HCT116 (cell line): ENCODE results near the gene ZPR1. TPM values are rescaled to one million over a fixed set of nuclear protein-coding genes. Genes with fewer than 3 reads are reported as not detected.

Experiments used
- ATAC-seq: fragments of 200-7000 bp; cut with Tn5 transposase; 2 replicates; pipeline ENCODE4 v1.9.1; 2020; ENCODE audit warnings: mild to moderate bottlenecking, moderate library complexity
- BruUV-seq: library from RNA; stranded (reverse); fragments of 400-500 nt; replicated peaks from 2 replicates; lab custom pipeline; 2021; lab: Mats Ljungman, UMichigan
- CTCF ChIA-PET: fragments of 300-600 bp; sonication (Branson Sonifier 250); formaldehyde crosslinking; loops from one replicate; lab custom pipeline; 2021; ENCODE audit warnings: antibody characterized with exemption; lab: Charles Lee
- POLR2A ChIA-PET: fragments of 300-600, 350-600 bp; sonication (Branson Sonifier 250); formaldehyde crosslinking; loops from one replicate; lab custom pipeline; 2021; ENCODE audit warnings: antibody characterized with exemption; lab: Charles Lee
- RAD21 ChIA-PET, 2 experiments: fragments of 300-600 bp; sonication (Branson Sonifier 250); formaldehyde crosslinking; loops; one replicate each; lab custom pipeline; 2023; ENCODE audit warnings: low total read pairs in 2 of 2; ENCODE audit not compliant: uncharacterized antibody in 2 of 2, unreplicated experiment in 2 of 2, low non-redundant PET in 1 of 2; lab: Charles Lee
- DNase-seq: peaks from one replicate; pipeline ENCODE4 v3.0.0-alpha.2; 2010; ENCODE audit warnings: low read depth, low spot score
- H2AFZ ChIP-seq: fragments of 200-600 bp; shearing (Covaris generic), sonication (generic); 2 replicates; pipeline ENCODE4 v1.6.1; 2017; ENCODE audit warnings: low read depth, mixed run types, mixed read lengths, antibody characterized with exemption, low read length; ENCODE audit not compliant: poor library complexity, severe bottlenecking
- H3K27ac ChIP-seq: 2 replicates; pipeline ENCODE4 v1.5.1; 2012; ENCODE audit warnings: low read depth, low read length
- H3K27me3 ChIP-seq: fragments of 200-600 bp; sonication (generic); 2 replicates; pipeline ENCODE4 v1.6.1; 2016; ENCODE audit warnings: mixed run types, low read length, mixed read lengths; ENCODE audit not compliant: insufficient read depth
- H3K36me3 ChIP-seq, 2 experiments: fragments of 200-500 bp in 1 of 2; fragments of 200-600 bp in 1 of 2; sonication (Bioruptor generic) in 1 of 2; sonication (generic) in 1 of 2; 2 replicates each; pipeline versions ENCODE4 v1.5.1 to v1.6.1; 2014 to 2016; ENCODE audit warnings: low read length in 2 of 2, inconsistent platforms in 1 of 2, mixed read lengths in 1 of 2, mixed run types in 1 of 2; ENCODE audit not compliant: insufficient read depth in 2 of 2, control insufficient read depth in 1 of 2
- H3K4me1 ChIP-seq, 2 experiments: fragments of 200-600 bp in 1 of 2; sonication (generic) in 1 of 2; 2 replicates each; pipeline versions ENCODE4 v1.5.1 to v1.6.1; 2012 to 2017; ENCODE audit warnings: low read length in 2 of 2, inconsistent platforms in 1 of 2, mild to moderate bottlenecking in 1 of 2, mixed read lengths in 1 of 2, mixed run types in 1 of 2, moderate library complexity in 1 of 2; ENCODE audit not compliant: insufficient read depth in 2 of 2, control insufficient read depth in 1 of 2
- H3K4me2 ChIP-seq: fragments of 200-600 bp; sonication (generic); 2 replicates; pipeline ENCODE4 v1.6.1; 2017; ENCODE audit warnings: mixed run types, low read length, mixed read lengths
- H3K4me3 ChIP-seq, 2 experiments: fragments of 200-600 bp in 1 of 2; sonication (generic) in 1 of 2; replicated peaks in 1 of 2; 2 replicates each; pipeline ENCODE4 v1.5.1; 2011 to 2016; ENCODE audit warnings: low read length in 2 of 2, control low read depth in 1 of 2, low read depth in 1 of 2, mild to moderate bottlenecking in 1 of 2, mixed read lengths in 1 of 2, mixed run types in 1 of 2
- H3K79me2 ChIP-seq: fragments of 200-600 bp; sonication (generic); 2 replicates; pipeline ENCODE4 v1.6.1; 2017; ENCODE audit warnings: mild to moderate bottlenecking, mixed run types, low read length, moderate library complexity, mixed read lengths; ENCODE audit not compliant: insufficient read depth
- H3K9ac ChIP-seq: fragments of 200-600 bp; sonication (generic); 2 replicates; pipeline ENCODE4 v1.6.1; 2016; ENCODE audit warnings: low read length, mixed read lengths
- H3K9me2 ChIP-seq: fragments of 200-600 bp; sonication (generic), shearing (Covaris generic); 2 replicates; pipeline ENCODE4 v1.6.1; 2017; ENCODE audit warnings: mixed run types, mild to moderate bottlenecking, moderate library complexity; ENCODE audit not compliant: insufficient read depth
- H3K9me3 ChIP-seq, 2 experiments: fragments of 200-500 bp in 1 of 2; fragments of 200-600 bp in 1 of 2; sonication (Bioruptor generic) in 1 of 2; sonication (generic) in 1 of 2; 2 replicates each; pipeline ENCODE4 v1.6.1; 2014 to 2017; ENCODE audit warnings: low read length in 2 of 2, mixed read lengths in 2 of 2, inconsistent platforms in 1 of 2, low read depth in 1 of 2, mild to moderate bottlenecking in 1 of 2, mixed run types in 1 of 2, moderate library complexity in 1 of 2; ENCODE audit not compliant: control insufficient read depth in 1 of 2, insufficient read depth in 1 of 2
- H4K20me1 ChIP-seq: fragments of 200-600 bp; sonication (generic), shearing (Covaris generic); 2 replicates; pipeline ENCODE4 v1.6.1; 2017; ENCODE audit warnings: mixed run types, mild to moderate bottlenecking, moderate library complexity; ENCODE audit not compliant: insufficient read depth
- EGR1 ChIP-seq: IDR thresholded peaks from 2 replicates; pipeline ENCODE4 v1.6.1; 2012; ENCODE audit warnings: low read depth
- EZH2 ChIP-seq: fragments of 200-600 bp; sonication (generic); IDR thresholded peaks from 2 replicates; pipeline ENCODE4 v1.6.1; 2017; ENCODE audit warnings: antibody characterized with exemption, mixed run types
- MAX ChIP-seq: IDR thresholded peaks from 2 replicates; pipeline ENCODE4 v1.6.1; 2012
- POLR2AphosphoS5 ChIP-seq: IDR thresholded peaks from 2 replicates; pipeline ENCODE4 v1.6.1; 2011; ENCODE audit warnings: mild to moderate bottlenecking, low read depth, low read length, moderate library complexity
- RAD21 ChIP-seq: IDR thresholded peaks from 2 replicates; pipeline ENCODE4 v1.6.1; 2012; ENCODE audit warnings: low read depth, mild to moderate bottlenecking
- REST ChIP-seq: IDR thresholded peaks from 2 replicates; pipeline ENCODE4 v1.6.1; 2012; ENCODE audit warnings: low read depth
- SRF ChIP-seq: IDR thresholded peaks from 2 replicates; pipeline ENCODE4 v1.6.1; 2012; ENCODE audit warnings: low read depth
- YY1 ChIP-seq: IDR thresholded peaks from 2 replicates; pipeline ENCODE4 v1.6.1; 2011; ENCODE audit warnings: low read length, low read depth, moderate library complexity, mild to moderate bottlenecking; ENCODE audit not compliant: insufficient replicate concordance; ENCODE audit errors: extremely low read depth
- ZFX ChIP-seq: fragments of 450-650 bp; IDR thresholded peaks from 2 replicates; pipeline ENCODE4 v1.6.1; 2017
- intact Hi-C: fragments of 100-400 bp; cut with micrococcal nuclease; formaldehyde crosslinking; loops from 2 replicates; pipeline ENCODE4 v1.10.0; 2022
- total RNA-seq: library from RNA; stranded (reverse); gene quantifications from one replicate; pipeline ENCODE4 v1.2.1, GENCODE V29; 2021; ENCODE audit not compliant: unreplicated experiment

ZPR1 gene
- total RNA-seq, 1 experiment from 2014 or later, result 56.3 TPM

GRCh38 chr11:116793772-116794097 lies 5.9 kb upstream of the ZPR1 start:
- H3K4me2 ChIP-seq, result no peak overlapping the region
- H3K4me3 ChIP-seq, result no peak overlapping the region
- H2AFZ ChIP-seq, result peak overlapping the region; percentile 92
- CTCF ChIA-PET, result interaction anchor here (1.9 kb wide), 1 partner anchor 42 kb away, joined by 13 read pairs; no protein-coding TSS in a partner anchor
- RAD21 ChIA-PET, result interaction anchor here in 1 of 2 experiments (1.1 kb wide), 1 partner anchor 42 kb away, joined by 3 read pairs; no protein-coding TSS in a partner anchor
- H4K20me1 ChIP-seq, result no peaks in the 10 kb centered on the region
- H3K9me2 ChIP-seq, result no peaks in the 10 kb centered on the region
- H3K9ac ChIP-seq, result no peak overlapping the region
- H3K79me2 ChIP-seq, result no peaks in the 10 kb centered on the region
- no peaks in the 10 kb centered on the region for H3K9me3 ChIP-seq
- no peak overlapping the region for H3K27ac ChIP-seq
- no TSS peak for BruUV-seq
- H3K27me3 ChIP-seq, result no peaks in the 10 kb centered on the region
- intact Hi-C loops, result loop anchor here (5.0 kb wide), 1 partner anchor 434 kb away; no protein-coding TSS in a partner anchor
- POLR2A ChIA-PET, result interaction anchor here (0.6 to 0.7 kb wide), 2 partner anchors 18 to 350 kb away, joined by 3 read pairs; partner anchors contain the start of gene PAFAH1B2
- ATAC-seq, result peak; percentile 43
- TF ChIP-seq SRF (no peak), POLR2AphosphoS5 (no peak), YY1 (no peak), MAX (no peak), ZFX (no peak), EGR1 (no peak), EZH2 (no peak), REST (no peak), RAD21 (no peak)
- TF ChIP-seq, all 23 proteins: peak for 0
- Histone ChIP-seq H3K4me1 (peaks cover 2 to 25% of the 10 kb centered on the region in 2 experiments; a peak in 3 of 4 replicates), H3K36me3 (no peaks in the 10 kb centered on the region)
- DNase-seq, result peak; percentile 26
